K562 (cell line): Measurements from ENCODE around the gene C11orf54. TPM values are rescaled to one million over a fixed set of nuclear protein-coding genes. Genes with fewer than 3 reads are reported as not detected.
A peak's percentile ranks its signal among the peaks of the same experiment; 100 is the strongest.

ENCODE experiments used
- ATAC-seq: fragments of 200-7000 bp; cut with Tn5 transposase; 3 replicates; pipeline ENCODE4 v1.9.1; 2020; ENCODE audit warnings: moderate library complexity
- BruUV-seq: library from RNA; stranded (reverse); fragments of 400-500 nt; replicated peaks from 2 replicates; lab custom pipeline; 2021; lab: Mats Ljungman, UMichigan
- CTCF ChIA-PET: fragments of 300-600 bp; formaldehyde crosslinking; extraction: SDS; loops from one replicate; lab custom pipeline; 2021; ENCODE audit warnings: low intra/inter-chr PET ratio; lab: Yijun Ruan, JAX
- POLR2A ChIA-PET: fragments of 300-600, 350-650 bp; sonication (Branson Sonifier 250); formaldehyde crosslinking; extraction: SDS; loops from one replicate; lab custom pipeline; 2021; ENCODE audit warnings: antibody characterized with exemption, inconsistent platforms; lab: Yijun Ruan, JAX
- DNase-seq, 4 experiments: peaks; one replicate each; pipeline versions ENCODE4 v3.0.0 to v3.0.0-alpha.2; 2011 to 2018; ENCODE audit warnings: low spot score in 3 of 4, mixed read lengths in 3 of 4; ENCODE audit errors: extremely low read depth in 1 of 4
- FAIRE-seq: peaks from 2 replicates; lab custom pipeline; 2011; peaks lifted over from hg19 to GRCh38; lab: Jason Lieb, UNC
- H2AFZ ChIP-seq: 2 replicates; pipeline ENCODE4 v1.6.0; 2011; ENCODE audit warnings: low read depth, low read length, control low read depth, inconsistent platforms
- H3K27ac ChIP-seq: fragments of 200-600 bp; 3 replicates; pipeline ENCODE4 v1.8.0; 2011; ENCODE audit warnings: low read depth, mild to moderate bottlenecking, control low read depth, inconsistent platforms, low read length, moderate library complexity, mixed read lengths; ENCODE audit errors: extremely low read depth
- H3K27me3 ChIP-seq, 2 experiments: fragments of 300-600 bp in 1 of 2; 2 replicates in 1 of 2; 3 replicates in 1 of 2; pipeline versions ENCODE4 v1.6.0 to v1.8.0; 2011; ENCODE audit warnings: inconsistent platforms in 2 of 2, low read length in 2 of 2, mild to moderate bottlenecking in 1 of 2, mixed read lengths in 1 of 2, moderate library complexity in 1 of 2; ENCODE audit not compliant: control insufficient read depth in 2 of 2, insufficient read depth in 2 of 2
- H3K36me3 ChIP-seq: fragments of 300-600 bp; 3 replicates; pipeline ENCODE4 v1.8.0; 2011; ENCODE audit warnings: mild to moderate bottlenecking, low read length, inconsistent platforms; ENCODE audit not compliant: control insufficient read depth, insufficient read depth
- H3K4me1 ChIP-seq, 2 experiments: fragments of 200-600 bp in 1 of 2; replicated peaks in 1 of 2; 2 replicates in 1 of 2; 3 replicates in 1 of 2; pipeline versions ENCODE4 v1.5.1 to v1.8.0; 2011; ENCODE audit warnings: inconsistent platforms in 2 of 2, low read length in 2 of 2, mild to moderate bottlenecking in 1 of 2, mixed read lengths in 1 of 2, moderate library complexity in 1 of 2; ENCODE audit not compliant: control insufficient read depth in 2 of 2, insufficient read depth in 2 of 2
- H3K4me2 ChIP-seq: 2 replicates; pipeline ENCODE4 v1.6.1; 2011; ENCODE audit warnings: low read length, control low read depth, inconsistent platforms, mixed read lengths; ENCODE audit not compliant: insufficient read depth
- H3K4me3 ChIP-seq: fragments of 200-600 bp; sonication (generic), shearing (Covaris generic); 2 replicates; pipeline ENCODE4 v1.5.1; 2016; ENCODE audit warnings: control low read depth, inconsistent platforms
- H3K79me2 ChIP-seq: fragments of 200-600 bp; 3 replicates; pipeline ENCODE4 v1.8.0; 2011; ENCODE audit warnings: low read length, inconsistent platforms; ENCODE audit not compliant: control insufficient read depth, insufficient read depth
- H3K9ac ChIP-seq, 2 experiments: 2 replicates each; pipeline versions ENCODE4 v1.6.0 to v1.6.1; 2011; ENCODE audit warnings: low read depth in 2 of 2, low read length in 2 of 2, control low read depth in 1 of 2, inconsistent platforms in 1 of 2, mild to moderate bottlenecking in 1 of 2, mixed read lengths in 1 of 2; ENCODE audit not compliant: insufficient read depth in 1 of 2
- H3K9me1 ChIP-seq: one replicate; pipeline ENCODE4 v1.6.0; 2011; ENCODE audit warnings: inconsistent platforms, mild to moderate bottlenecking, low read length, moderate library complexity; ENCODE audit not compliant: control insufficient read depth, insufficient read depth
- H3K9me3 ChIP-seq: replicated peaks from 2 replicates; pipeline ENCODE4 v1.5.1; 2011; ENCODE audit warnings: low read depth, low read length, inconsistent platforms; ENCODE audit not compliant: control insufficient read depth, insufficient read depth
- H4K20me1 ChIP-seq: replicated peaks from 2 replicates; pipeline ENCODE4 v1.6.1; 2011; ENCODE audit warnings: low read length, inconsistent platforms, mixed read lengths; ENCODE audit not compliant: control insufficient read depth, insufficient read depth
- CTCF ChIP-seq, 3 experiments: IDR thresholded peaks in 2 of 3; conservative IDR thresholded peaks in 1 of 3; 2 replicates each; pipeline ENCODE4 v1.5.1; 2011 to 2012; ENCODE audit warnings: low read length in 3 of 3, mild to moderate bottlenecking in 3 of 3, control low read depth in 2 of 3, improper control_type of control experiment in 1 of 3, inconsistent platforms in 1 of 3, low read depth in 1 of 3, mixed read lengths in 1 of 3, moderate library complexity in 1 of 3; ENCODE audit not compliant: insufficient read depth in 2 of 3
- ETS1 ChIP-seq: conservative IDR thresholded peaks from 2 replicates; pipeline ENCODE4 v1.6.1; 2011; ENCODE audit warnings: low read depth, mild to moderate bottlenecking, low read length; ENCODE audit not compliant: control insufficient read depth
- HBP1 ChIP-seq: fragments of 450-650 bp; formaldehyde crosslinking; IDR thresholded peaks from 2 replicates; pipeline ENCODE4 v1.4.0; 2022; ENCODE audit warnings: missing genetic modification characterization
- IRF9 ChIP-seq: fragments of 450-650 bp; IDR thresholded peaks from 2 replicates; pipeline ENCODE4 v1.6.1; 2016; ENCODE audit warnings: missing biosample characterization, missing genetic modification characterization
- JUN ChIP-seq, 2 experiments: sonication (generic) in 1 of 2; formaldehyde crosslinking in 1 of 2; IDR thresholded peaks; 2 replicates each; pipeline versions ENCODE4 v1.6.1 to v1.8.0; 2012 to 2022; ENCODE audit warnings: borderline replicate concordance in 2 of 2, mild to moderate bottlenecking in 2 of 2, improper control_type of control experiment in 1 of 2, low read depth in 1 of 2, low read length in 1 of 2, missing genetic modification reagents in 1 of 2
- JUND ChIP-seq, 2 experiments: IDR thresholded peaks; 2 replicates in 1 of 2; 3 replicates in 1 of 2; pipeline ENCODE4 v1.6.1; 2011; ENCODE audit warnings: borderline replicate concordance in 2 of 2, low read depth in 2 of 2, low read length in 2 of 2, improper control_type of control experiment in 1 of 2, missing biosample characterization in 1 of 2, missing genetic modification characterization in 1 of 2, missing genetic modification reagents in 1 of 2
- L3MBTL2 ChIP-seq: fragments of 450-650 bp; IDR thresholded peaks from 2 replicates; pipeline ENCODE4 v1.6.1; 2016; ENCODE audit warnings: mild to moderate bottlenecking, moderate library complexity
- MNT ChIP-seq, 2 experiments: fragments of 450-650 bp; conservative IDR thresholded peaks; 2 replicates each; pipeline ENCODE4 v1.6.1; 2017; ENCODE audit warnings: mild to moderate bottlenecking in 2 of 2, moderate library complexity in 2 of 2
- NFIC ChIP-seq: fragments of 450-650 bp; IDR thresholded peaks from 2 replicates; pipeline ENCODE4 v1.6.1; 2017; ENCODE audit warnings: mild to moderate bottlenecking, inconsistent platforms
- SAP30 ChIP-seq: fragments of 200-600 bp; sonication (generic); IDR thresholded peaks from 2 replicates; pipeline ENCODE4 v1.6.1; 2012; ENCODE audit warnings: borderline replicate concordance, low read depth, mild to moderate bottlenecking, moderate library complexity, low read length, control low read depth, inconsistent platforms; ENCODE audit not compliant: insufficient read depth, poor library complexity, severe bottlenecking
- ZNF551 ChIP-seq: fragments of 250-450 bp; sonication (Bioruptor Pico); IDR thresholded peaks from 2 replicates; pipeline ENCODE4 v1.5.0; 2021; ENCODE audit warnings: mild to moderate bottlenecking, moderate library complexity
- ZNF695 ChIP-seq: fragments of 450-650 bp; formaldehyde crosslinking; IDR thresholded peaks from 2 replicates; pipeline ENCODE4 v1.4.0; 2020; ENCODE audit warnings: mild to moderate bottlenecking, moderate library complexity
- WGBS: fragments of 100-300 bp; shearing (Covaris generic); methylation state at CpG from one replicate; pipeline ENCODE4 v1.1.6; 2016; ENCODE audit warnings: low coverage, mixed read lengths; ENCODE audit not compliant: insufficient coverage; ENCODE audit errors: missing lambda C conversion rate; 5-methylcytosine and 5-hydroxymethylcytosine counted together
- in situ Hi-C: fragments of 300-500 bp; cut with MboI; formaldehyde crosslinking; loops from 4 replicates; pipeline ENCODE4 v1.15.0; 2018; ENCODE audit warnings: inconsistent platforms, mixed read lengths
- intact Hi-C: fragments of 100-400 bp; cut with micrococcal nuclease; formaldehyde crosslinking; loops from 2 replicates; pipeline ENCODE4 v1.14.2; 2022
- polyA plus RNA-seq, 8 experiments: library from polyadenylated mRNA; depleted of rRNA in 4 of 8; stranded (reverse) in 5 of 8; unstranded in 3 of 8; fragments of >200 nt; fragmentation: Nextera tagmentation in 2 of 8; fragmentation: Illumina TruSeq in 1 of 8; extraction: Ambion mirVana in 2 of 8; extraction: Trizol in 1 of 8; gene quantifications; 2 replicates each; pipeline versions ENCODE4 v1.2.1 to v1.2.3, GENCODE V29; 2011 to 2014; ENCODE audit warnings: inconsistent platforms in 1 of 8, missing spikeins in 1 of 8
- total RNA-seq, 7 experiments: library from RNA; depleted of rRNA in 6 of 7; stranded (reverse); fragments of >200 nt in 6 of 7; fragmentation: Illumina TruSeq in 2 of 7; extraction: Trizol in 2 of 7; gene quantifications; 2 replicates each; pipeline versions ENCODE4 v1.2.1 to v1.2.3, GENCODE V29; 2011 to 2021; ENCODE audit warnings: low replicate concordance in 1 of 7

Gene C11orf54
- total and polyA plus RNA-seq, 9 of the 15 experiments (the other 6 are each of a cell fraction or from before 2014, with no cell fraction given): 13.4 to 33.0 (median 23.1) TPM

- peaks cover 73% of the 10 kb centered on the region for H3K79me2 ChIP-seq
- peak overlapping the region; percentile 79 for H3K4me3 ChIP-seq
- WGBS: 2% methylated on average over 20 of the region's 20 CpGs
- ATAC-seq (peak; percentile 76), FAIRE-seq (no peak), DNase-seq (peak in 3 of 4 experiments; percentile 36 to 80 (median 60))
- intact Hi-C loops: loop anchor here (1.0 kb wide), 2 partner anchors 22 to 44 kb away; partner anchors contain the start of gene MED17
- H3K36me3 ChIP-seq: peaks cover 56% of the 10 kb centered on the region
- H2AFZ ChIP-seq: peak overlapping the region; percentile 60; the same call in 1 of the 2 replicates
- peak overlapping the region; percentile 99 to 100 for H3K9ac ChIP-seq
- H3K9me1 ChIP-seq: no peaks in the 10 kb centered on the region
- POLR2A ChIA-PET: interaction anchor here (0.8 to 5.1 kb wide), 23 partner anchors 10 to 737 kb away, joined by 3 to 98 read pairs (median 7); partner anchors contain the start of genes CEP295, MED17 and VSTM5
- CTCF ChIA-PET: no interaction called here
- BruUV-seq: no TSS peak
- no peaks in the 10 kb centered on the region for H3K27me3 ChIP-seq
- in situ Hi-C loops: no loop called here
- peaks cover 4 to 10% of the 10 kb centered on the region in 2 experiments; a peak in 4 of 5 replicates for H3K4me1 ChIP-seq
- no peaks in the 10 kb centered on the region for H3K9me3 ChIP-seq
- H3K27ac ChIP-seq: peak overlapping the region; percentile 98
- H4K20me1 ChIP-seq: no peaks in the 10 kb centered on the region; the same call in none of the 2 replicates
- H3K4me2 ChIP-seq: peak overlapping the region; percentile 95
- 0 out of 2 replicates have a peak, but pooled peaks have one; percentile 6 for TF ChIP-seq ZNF695 (CRISPR knock-in tag)
- TF ChIP-seq L3MBTL2: peak; percentile 79
- no peak for TF ChIP-seq HBP1
- 0 out of 6 replicates have a peak, but pooled peaks of 1 of the 3 experiments have one; percentile 2 for TF ChIP-seq CTCF (IDR thresholded peaks at IDR 0.05 in 2 of 3, conservative IDR thresholded peaks at IDR 0.05 in 1 of 3; ENCODE audit: insufficient read depth in 2 of 3, low read depth in 1 of 3, low read length in 3 of 3)
- TF ChIP-seq NFIC: no peak
- no peak for TF ChIP-seq JUN (IDR thresholded peaks at IDR 0.05; ENCODE audit: borderline replicate concordance, low read depth, low read length)
- no peak for TF ChIP-seq JUN (CRISPR knock-in tag; IDR thresholded peaks at IDR 0.05; ENCODE audit: borderline replicate concordance)
- no peak for TF ChIP-seq JUND (IDR thresholded peaks at IDR 0.05; ENCODE audit: borderline replicate concordance, low read depth, low read length)
- no peak for TF ChIP-seq JUND (tag; IDR thresholded peaks at IDR 0.05; ENCODE audit: borderline replicate concordance, low read depth, low read length)
- peak; percentile 66 for TF ChIP-seq SAP30
- no peak for TF ChIP-seq ZNF551 (CRISPR knock-in tag)
- 0 out of 2 replicates have a peak, but pooled peaks have one; percentile 35 for TF ChIP-seq IRF9
- 0 out of 2 replicates have a peak, but pooled peaks have one; percentile 10 for TF ChIP-seq ETS1
- peak; percentile 88 for TF ChIP-seq MNT (conservative IDR thresholded peaks at IDR 0.05)
These were observed 760 bp upstream of the C11orf54 start for GRCh38 chr11:93740730-93741093.
